Measurements from ENCODE around the gene FYB1.
"Not testable (repeated sequence)": the region's sequence is repeated elsewhere in the genome, so short reads cannot be mapped to it uniquely, and the experiment has no call there.

Gene FYB1

GRCh38 chr5:39186722-39187539 is 32.4 kb downstream of the FYB1 start:
- DNase-seq (ENCODE audit: low read depth, low spot score), result no peak

- DNase-seq (ENCODE audit: low read depth, low spot score), result no peak
These were observed 33.1 kb downstream of the FYB1 start for GRCh38 chr5:39186289-39186688.

GRCh38 chr5:39185761-39186160 is 33.6 kb downstream of the FYB1 start:
- no peak for DNase-seq (ENCODE audit: low read depth, low spot score)

GRCh38 chr5:39179561-39179960 is 39.8 kb downstream of the FYB1 start:
- DNase-seq (ENCODE audit: low read depth, low spot score), result not testable (repeated sequence)

- no peak for DNase-seq (ENCODE audit: low read depth, low spot score)
These were observed 40.5 kb downstream of the FYB1 start for GRCh38 chr5:39178861-39179260.

GRCh38 chr5:39178171-39178570 is 41.2 kb downstream of the FYB1 start:
- DNase-seq (ENCODE audit: low read depth, low spot score), result no peak

GRCh38 chr5:39177631-39177964 is 41.8 kb downstream of the FYB1 start:
- no peak for DNase-seq (ENCODE audit: low read depth, low spot score)

- no peak for DNase-seq (ENCODE audit: low read depth, low spot score)
These were observed 42.4 kb downstream of the FYB1 start for GRCh38 chr5:39176759-39177630.

- no peak for DNase-seq (ENCODE audit: low read depth, low spot score)
These were observed 43.9 kb downstream of the FYB1 start for GRCh38 chr5:39175273-39175955.

GRCh38 chr5:39173069-39173468 is 46.3 kb downstream of the FYB1 start:
- DNase-seq (ENCODE audit: low read depth, low spot score), result no peak

- no peak for DNase-seq (ENCODE audit: low read depth, low spot score)
These were observed 46.8 kb downstream of the FYB1 start for GRCh38 chr5:39172593-39172992.

GRCh38 chr5:39171647-39172046 is 47.7 kb downstream of the FYB1 start:
- DNase-seq (ENCODE audit: low read depth, low spot score), result no peak

GRCh38 chr5:39169081-39169480 is 50.3 kb downstream of the FYB1 start:
- DNase-seq (ENCODE audit: low read depth, low spot score), result no peak

- no peak for DNase-seq (ENCODE audit: low read depth, low spot score)
These were observed 51.4 kb downstream of the FYB1 start for GRCh38 chr5:39167972-39168342.

- no peak for DNase-seq (ENCODE audit: low read depth, low spot score)
These were observed 52.0 kb downstream of the FYB1 start for GRCh38 chr5:39167141-39167971.

GRCh38 chr5:39164529-39165402 is 54.6 kb downstream of the FYB1 start:
- DNase-seq (ENCODE audit: low read depth, low spot score), result no peak

- no peak for DNase-seq (ENCODE audit: low read depth, low spot score)
These were observed 55.3 kb downstream of the FYB1 start for GRCh38 chr5:39164016-39164415.

GRCh38 chr5:39161578-39161977 is 57.8 kb downstream of the FYB1 start:
- DNase-seq (ENCODE audit: low read depth, low spot score), result no peak

- DNase-seq (ENCODE audit: low read depth, low spot score), result no peak
These were observed 58.7 kb downstream of the FYB1 start for GRCh38 chr5:39160576-39161213.

Measured in astrocyte of the hippocampus (primary cell).